Measurements from ENCODE around the gene LYL1.

Gene LYL1

GRCh38 chr19:13130886-13131490 is 28.3 kb upstream of the LYL1 start:
- in situ Hi-C loops (cut with HindIII; ENCODE audit: low sequenced_read_pairs) = no loop called here

GRCh38 chr19:13129384-13129783 is 26.7 kb upstream of the LYL1 start:
- in situ Hi-C loops (cut with HindIII; ENCODE audit: low sequenced_read_pairs) = no loop called here

- in situ Hi-C loops (cut with HindIII; ENCODE audit: low sequenced_read_pairs) = no loop called here
These were observed 25.9 kb upstream of the LYL1 start for GRCh38 chr19:13128583-13128982.

GRCh38 chr19:13127811-13128575 is 25.3 kb upstream of the LYL1 start:
- in situ Hi-C loops (cut with HindIII; ENCODE audit: low sequenced_read_pairs) = no loop called here

- in situ Hi-C loops (cut with HindIII; ENCODE audit: low sequenced_read_pairs) = no loop called here
These were observed 24.4 kb upstream of the LYL1 start for GRCh38 chr19:13127051-13127450.

GRCh38 chr19:13122980-13123957 is 20.6 kb upstream of the LYL1 start:
- in situ Hi-C loops (cut with HindIII; ENCODE audit: low sequenced_read_pairs) = no loop called here

- in situ Hi-C loops (cut with HindIII; ENCODE audit: low sequenced_read_pairs) = no loop called here
These were observed 19.7 kb upstream of the LYL1 start for GRCh38 chr19:13122275-13122878.

GRCh38 chr19:13121551-13122274 is 19.1 kb upstream of the LYL1 start:
- in situ Hi-C loops (cut with HindIII; ENCODE audit: low sequenced_read_pairs) = no loop called here

GRCh38 chr19:13120817-13121216 is 18.2 kb upstream of the LYL1 start:
- in situ Hi-C loops (cut with HindIII; ENCODE audit: low sequenced_read_pairs) = no loop called here

- in situ Hi-C loops (cut with HindIII; ENCODE audit: low sequenced_read_pairs) = no loop called here
These were observed 17.4 kb upstream of the LYL1 start for GRCh38 chr19:13120031-13120430.

- in situ Hi-C loops (cut with HindIII; ENCODE audit: low sequenced_read_pairs) = no loop called here
These were observed 17.0 kb upstream of the LYL1 start for GRCh38 chr19:13119627-13120026.

GRCh38 chr19:13118424-13119193 is 16.0 kb upstream of the LYL1 start:
- in situ Hi-C loops (cut with HindIII; ENCODE audit: low sequenced_read_pairs) = no loop called here

- in situ Hi-C loops (cut with HindIII; ENCODE audit: low sequenced_read_pairs) = no loop called here
These were observed 15.2 kb upstream of the LYL1 start, which contains the start of gene NACC1 for GRCh38 chr19:13117772-13118423. NACC1 (plus strand) TSS chr19:13118264; CDS start chr19:13135208, 16,944 bp downstream.

GRCh38 chr19:13117176-13117771 is 14.6 kb upstream of the LYL1 start:
- in situ Hi-C loops (cut with HindIII; ENCODE audit: low sequenced_read_pairs) = no loop called here

GRCh38 chr19:13116282-13117175 is 13.9 kb upstream of the LYL1 start, which contains the start of gene TRMT1:
TRMT1 (minus strand) TSS chr19:13116740; CDS start chr19:13116399, 341 bp downstream.
- in situ Hi-C loops (cut with HindIII; ENCODE audit: low sequenced_read_pairs) = no loop called here

GRCh38 chr19:13115936-13116281 is 13.3 kb upstream of the LYL1 start:
- in situ Hi-C loops (cut with HindIII; ENCODE audit: low sequenced_read_pairs) = no loop called here

- in situ Hi-C loops (cut with HindIII; ENCODE audit: low sequenced_read_pairs) = no loop called here
These were observed 9.9 kb upstream of the LYL1 start for GRCh38 chr19:13112555-13112954.

Data from endothelial cell of hepatic sinusoid (primary cell).